HCT116 (cell line): ENCODE results near the gene C1orf185. TPM values are rescaled to one million over a fixed set of nuclear protein-coding genes. Genes with fewer than 3 reads are reported as not detected.

Source experiments
- ATAC-seq: fragments of 200-7000 bp; cut with Tn5 transposase; 2 replicates; pipeline ENCODE4 v1.9.1; 2020; ENCODE audit warnings: mild to moderate bottlenecking, moderate library complexity
- BruUV-seq: library from RNA; stranded (reverse); fragments of 400-500 nt; replicated peaks from 2 replicates; lab custom pipeline; 2021; lab: Mats Ljungman, UMichigan
- CTCF ChIA-PET: fragments of 300-600 bp; sonication (Branson Sonifier 250); formaldehyde crosslinking; loops from one replicate; lab custom pipeline; 2021; ENCODE audit warnings: antibody characterized with exemption; lab: Charles Lee
- POLR2A ChIA-PET: fragments of 300-600, 350-600 bp; sonication (Branson Sonifier 250); formaldehyde crosslinking; loops from one replicate; lab custom pipeline; 2021; ENCODE audit warnings: antibody characterized with exemption; lab: Charles Lee
- RAD21 ChIA-PET, 2 experiments: fragments of 300-600 bp; sonication (Branson Sonifier 250); formaldehyde crosslinking; loops; one replicate each; lab custom pipeline; 2023; ENCODE audit warnings: low total read pairs in 2 of 2; ENCODE audit not compliant: uncharacterized antibody in 2 of 2, unreplicated experiment in 2 of 2, low non-redundant PET in 1 of 2; lab: Charles Lee
- DNase-seq: peaks from one replicate; pipeline ENCODE4 v3.0.0-alpha.2; 2010; ENCODE audit warnings: low read depth, low spot score
- H2AFZ ChIP-seq: fragments of 200-600 bp; shearing (Covaris generic), sonication (generic); 2 replicates; pipeline ENCODE4 v1.6.1; 2017; ENCODE audit warnings: low read depth, mixed run types, mixed read lengths, antibody characterized with exemption, low read length; ENCODE audit not compliant: poor library complexity, severe bottlenecking
- H3K27ac ChIP-seq: 2 replicates; pipeline ENCODE4 v1.5.1; 2012; ENCODE audit warnings: low read depth, low read length
- H3K27me3 ChIP-seq: fragments of 200-600 bp; sonication (generic); 2 replicates; pipeline ENCODE4 v1.6.1; 2016; ENCODE audit warnings: mixed run types, low read length, mixed read lengths; ENCODE audit not compliant: insufficient read depth
- H3K36me3 ChIP-seq, 2 experiments: fragments of 200-500 bp in 1 of 2; fragments of 200-600 bp in 1 of 2; sonication (Bioruptor generic) in 1 of 2; sonication (generic) in 1 of 2; 2 replicates each; pipeline versions ENCODE4 v1.5.1 to v1.6.1; 2014 to 2016; ENCODE audit warnings: low read length in 2 of 2, inconsistent platforms in 1 of 2, mixed read lengths in 1 of 2, mixed run types in 1 of 2; ENCODE audit not compliant: insufficient read depth in 2 of 2, control insufficient read depth in 1 of 2
- H3K4me1 ChIP-seq, 2 experiments: fragments of 200-600 bp in 1 of 2; sonication (generic) in 1 of 2; 2 replicates each; pipeline versions ENCODE4 v1.5.1 to v1.6.1; 2012 to 2017; ENCODE audit warnings: low read length in 2 of 2, inconsistent platforms in 1 of 2, mild to moderate bottlenecking in 1 of 2, mixed read lengths in 1 of 2, mixed run types in 1 of 2, moderate library complexity in 1 of 2; ENCODE audit not compliant: insufficient read depth in 2 of 2, control insufficient read depth in 1 of 2
- H3K4me2 ChIP-seq: fragments of 200-600 bp; sonication (generic); 2 replicates; pipeline ENCODE4 v1.6.1; 2017; ENCODE audit warnings: mixed run types, low read length, mixed read lengths
- H3K4me3 ChIP-seq, 2 experiments: fragments of 200-600 bp in 1 of 2; sonication (generic) in 1 of 2; replicated peaks in 1 of 2; 2 replicates each; pipeline ENCODE4 v1.5.1; 2011 to 2016; ENCODE audit warnings: low read length in 2 of 2, control low read depth in 1 of 2, low read depth in 1 of 2, mild to moderate bottlenecking in 1 of 2, mixed read lengths in 1 of 2, mixed run types in 1 of 2
- H3K79me2 ChIP-seq: fragments of 200-600 bp; sonication (generic); 2 replicates; pipeline ENCODE4 v1.6.1; 2017; ENCODE audit warnings: mild to moderate bottlenecking, mixed run types, low read length, moderate library complexity, mixed read lengths; ENCODE audit not compliant: insufficient read depth
- H3K9ac ChIP-seq: fragments of 200-600 bp; sonication (generic); 2 replicates; pipeline ENCODE4 v1.6.1; 2016; ENCODE audit warnings: low read length, mixed read lengths
- H3K9me2 ChIP-seq: fragments of 200-600 bp; sonication (generic), shearing (Covaris generic); 2 replicates; pipeline ENCODE4 v1.6.1; 2017; ENCODE audit warnings: mixed run types, mild to moderate bottlenecking, moderate library complexity; ENCODE audit not compliant: insufficient read depth
- H3K9me3 ChIP-seq, 2 experiments: fragments of 200-500 bp in 1 of 2; fragments of 200-600 bp in 1 of 2; sonication (Bioruptor generic) in 1 of 2; sonication (generic) in 1 of 2; 2 replicates each; pipeline ENCODE4 v1.6.1; 2014 to 2017; ENCODE audit warnings: low read length in 2 of 2, mixed read lengths in 2 of 2, inconsistent platforms in 1 of 2, low read depth in 1 of 2, mild to moderate bottlenecking in 1 of 2, mixed run types in 1 of 2, moderate library complexity in 1 of 2; ENCODE audit not compliant: control insufficient read depth in 1 of 2, insufficient read depth in 1 of 2
- H4K20me1 ChIP-seq: fragments of 200-600 bp; sonication (generic), shearing (Covaris generic); 2 replicates; pipeline ENCODE4 v1.6.1; 2017; ENCODE audit warnings: mixed run types, mild to moderate bottlenecking, moderate library complexity; ENCODE audit not compliant: insufficient read depth
- ELF1 ChIP-seq: IDR thresholded peaks from 2 replicates; pipeline ENCODE4 v1.6.1; 2012; ENCODE audit warnings: low read depth, borderline replicate concordance
- EZH2 ChIP-seq: fragments of 200-600 bp; sonication (generic); IDR thresholded peaks from 2 replicates; pipeline ENCODE4 v1.6.1; 2017; ENCODE audit warnings: antibody characterized with exemption, mixed run types
- FOSL1 ChIP-seq: IDR thresholded peaks from 2 replicates; pipeline ENCODE4 v1.6.1; 2012; ENCODE audit warnings: low read depth
- MAX ChIP-seq: IDR thresholded peaks from 2 replicates; pipeline ENCODE4 v1.6.1; 2012
- POLR2AphosphoS5 ChIP-seq: IDR thresholded peaks from 2 replicates; pipeline ENCODE4 v1.6.1; 2011; ENCODE audit warnings: mild to moderate bottlenecking, low read depth, low read length, moderate library complexity
- RAD21 ChIP-seq: IDR thresholded peaks from 2 replicates; pipeline ENCODE4 v1.6.1; 2012; ENCODE audit warnings: low read depth, mild to moderate bottlenecking
- REST ChIP-seq: IDR thresholded peaks from 2 replicates; pipeline ENCODE4 v1.6.1; 2012; ENCODE audit warnings: low read depth
- SP1 ChIP-seq: IDR thresholded peaks from 2 replicates; pipeline ENCODE4 v1.6.1; 2012; ENCODE audit warnings: low read depth
- TCF7L2 ChIP-seq: IDR thresholded peaks from 2 replicates; pipeline ENCODE4 v1.7.0; 2011; ENCODE audit warnings: borderline replicate concordance, inconsistent platforms; ENCODE audit not compliant: insufficient read depth, insufficient read length; ENCODE audit errors: extremely low read depth
- ZBTB33 ChIP-seq: IDR thresholded peaks from 2 replicates; pipeline ENCODE4 v1.6.1; 2011; ENCODE audit warnings: mild to moderate bottlenecking, low read length, moderate library complexity; ENCODE audit not compliant: insufficient replicate concordance; ENCODE audit errors: extremely low read depth
- intact Hi-C: fragments of 100-400 bp; cut with micrococcal nuclease; formaldehyde crosslinking; loops from 2 replicates; pipeline ENCODE4 v1.10.0; 2022
- total RNA-seq: library from RNA; stranded (reverse); gene quantifications from one replicate; pipeline ENCODE4 v1.2.1, GENCODE V29; 2021; ENCODE audit not compliant: unreplicated experiment

The C1orf185 gene
- total RNA-seq, 1 experiment from 2014 or later, result not detected

- Histone ChIP-seq H3K4me1 (no peaks in the 10 kb centered on the region), H3K27me3 (no peaks in the 10 kb centered on the region)
- BruUV-seq, result no TSS peak
- no peak for DNase-seq
- intact Hi-C loops, result no loop called here
- TF ChIP-seq ELF1 (no peak), TCF7L2 (no peak), SP1 (no peak), MAX (no peak), ZBTB33 (no peak), RAD21 (no peak), POLR2AphosphoS5 (no peak), EZH2 (no peak), REST (no peak), FOSL1 (no peak)
- TF ChIP-seq, all 23 proteins: peak for 0
- H3K79me2 ChIP-seq, result no peaks in the 10 kb centered on the region
- H3K9me3 ChIP-seq, result no peaks in the 10 kb centered on the region
- H3K9me2 ChIP-seq, result no peaks in the 10 kb centered on the region
- H3K36me3 ChIP-seq, result no peaks in the 10 kb centered on the region
- ATAC-seq, result no peak
- ChIA-PET RAD21 (no interaction called here), POLR2A (no interaction called here), CTCF (no interaction called here)
- H3K4me2 ChIP-seq, result no peak overlapping the region
- no peak overlapping the region for H2AFZ ChIP-seq
- H3K9ac ChIP-seq, result no peak overlapping the region
- H3K4me3 ChIP-seq, result no peak overlapping the region
- H3K27ac ChIP-seq, result no peak overlapping the region
- no peaks in the 10 kb centered on the region for H4K20me1 ChIP-seq
These were observed 28.6 kb upstream of the C1orf185 start for GRCh38 chr1:51073456-51073855.
